ENCODE data around the gene SYTL1.

- TF ChIP-seq EP300 (IDR thresholded peaks at IDR 0.05) = no peak
- no peak for TF ChIP-seq CTCF (IDR thresholded peaks at IDR 0.05)
- no peak for TF ChIP-seq POLR2A (IDR thresholded peaks at IDR 0.05)
- TF ChIP-seq POLR2AphosphoS5 (IDR thresholded peaks at IDR 0.05) = no peak
These were observed 37.8 kb downstream of the SYTL1 start for GRCh38 chr1:27379564-27380122.
